DMS53 treated with DMSO at 0.1 percent for 48 hours (cell line): Measurements from ENCODE around the gene MAN2A2.
"Not testable (repeated sequence)": the region's sequence is repeated elsewhere in the genome, so short reads cannot be mapped to it uniquely, and the experiment has no call there.

Experiments used
- DNase-seq: peaks from one replicate; lab custom pipeline; 2025; ENCODE audit not compliant: unreplicated experiment; lab: John Stamatoyannopoulos, UW

The MAN2A2 gene

DNA sequence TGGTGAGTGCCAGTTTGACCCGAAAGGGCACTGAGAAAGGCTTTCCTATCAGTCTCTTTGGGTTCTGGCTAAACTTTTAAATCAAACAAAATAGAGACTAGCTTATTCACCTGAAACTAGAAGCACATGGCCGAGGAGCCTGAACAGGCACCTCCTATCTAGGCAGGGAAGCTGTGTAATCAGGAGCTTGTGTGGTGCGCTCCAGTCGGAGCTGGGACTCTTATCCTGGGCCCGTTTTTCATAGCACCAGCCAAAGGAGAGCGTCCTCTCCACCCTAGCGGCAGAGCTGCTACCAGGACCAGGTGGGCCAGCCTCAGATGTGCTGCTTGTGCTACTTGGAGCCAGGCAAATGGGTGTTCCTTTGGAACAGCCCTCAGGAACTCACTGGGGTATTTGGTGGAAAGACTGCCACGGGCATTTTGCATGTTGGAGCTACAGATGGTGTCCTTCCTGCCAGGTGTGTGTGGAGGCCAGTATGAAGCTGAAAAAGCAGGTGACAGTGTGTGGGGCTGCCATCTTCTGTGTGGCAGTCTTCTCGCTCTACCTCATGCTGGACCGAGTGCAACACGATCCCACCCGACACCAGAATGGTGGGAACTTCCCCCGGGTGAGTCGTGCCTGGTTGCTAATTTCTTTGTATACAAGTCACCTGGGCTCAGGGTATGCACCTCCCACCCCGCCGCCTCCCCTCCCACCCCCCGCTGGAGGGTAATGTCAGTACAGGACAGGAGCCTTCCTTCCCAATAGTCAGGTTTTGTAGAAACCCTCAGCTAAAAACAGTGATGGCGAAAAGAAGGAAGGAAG is 833 bp downstream of the MAN2A2 start:
- DNase-seq, result no peak

DNA sequence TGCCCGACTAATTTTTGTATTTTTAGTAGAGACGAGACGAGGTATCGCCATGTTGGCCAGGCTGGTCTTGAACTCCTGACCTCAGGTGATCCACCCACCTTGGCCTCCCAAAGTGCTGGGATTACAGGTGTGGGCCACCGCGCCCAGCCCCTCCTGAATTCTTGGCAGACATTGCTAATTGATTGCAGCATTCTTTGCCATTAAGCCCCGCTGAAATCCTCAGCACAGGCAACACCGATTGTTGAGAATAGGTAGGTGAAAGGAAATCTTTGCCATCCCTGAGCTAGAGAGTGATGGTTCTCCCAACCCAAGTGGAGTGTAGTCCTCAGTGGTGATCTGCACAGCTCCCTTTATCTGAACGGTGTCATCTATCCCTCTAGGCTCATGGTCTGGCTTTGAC is 1.6 kb downstream of the MAN2A2 start:
- DNase-seq, result no peak

DNA sequence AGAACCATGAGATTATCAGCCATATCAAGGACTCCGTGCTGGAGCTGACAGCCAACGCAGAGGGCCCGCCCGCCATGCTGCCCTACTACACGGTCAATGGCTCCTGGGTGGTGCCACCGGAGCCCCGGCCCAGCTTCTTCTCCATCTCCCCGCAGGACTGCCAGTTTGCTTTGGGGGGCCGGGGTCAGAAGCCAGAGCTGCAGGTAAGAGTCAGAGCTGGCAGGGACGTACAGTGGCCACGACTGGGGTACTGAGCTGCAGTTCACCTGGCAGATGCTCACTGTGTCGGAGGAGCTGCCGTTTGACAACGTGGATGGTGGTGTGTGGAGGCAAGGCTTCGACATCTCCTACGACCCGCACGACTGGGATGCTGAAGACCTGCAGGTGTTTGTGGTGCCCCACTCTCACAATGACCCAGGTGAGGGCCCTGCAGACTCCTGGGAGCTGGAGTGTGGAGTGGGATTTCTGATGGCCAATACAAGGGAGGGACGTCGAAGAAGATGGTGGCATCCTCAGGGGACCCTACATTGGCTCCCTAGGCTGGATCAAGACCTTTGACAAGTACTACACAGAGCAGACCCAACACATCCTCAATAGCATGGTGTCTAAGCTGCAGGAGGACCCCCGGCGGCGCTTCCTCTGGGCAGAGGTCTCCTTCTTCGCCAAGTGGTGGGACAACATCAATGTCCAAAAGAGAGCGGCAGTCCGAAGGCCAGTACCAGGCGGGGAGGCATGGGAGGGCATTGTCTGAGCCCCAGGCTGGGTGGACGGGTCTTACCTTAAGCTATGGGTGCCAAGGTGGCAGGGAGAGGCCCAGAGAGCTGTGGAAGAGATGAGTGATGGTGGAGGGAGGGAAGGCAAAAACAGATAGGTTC is 2.4 kb downstream of the MAN2A2 start:
- DNase-seq, result no peak

GRCh38 chr15:90906181-90906849 is 3.2 kb downstream of the MAN2A2 start:
- no peak for DNase-seq

DNA sequence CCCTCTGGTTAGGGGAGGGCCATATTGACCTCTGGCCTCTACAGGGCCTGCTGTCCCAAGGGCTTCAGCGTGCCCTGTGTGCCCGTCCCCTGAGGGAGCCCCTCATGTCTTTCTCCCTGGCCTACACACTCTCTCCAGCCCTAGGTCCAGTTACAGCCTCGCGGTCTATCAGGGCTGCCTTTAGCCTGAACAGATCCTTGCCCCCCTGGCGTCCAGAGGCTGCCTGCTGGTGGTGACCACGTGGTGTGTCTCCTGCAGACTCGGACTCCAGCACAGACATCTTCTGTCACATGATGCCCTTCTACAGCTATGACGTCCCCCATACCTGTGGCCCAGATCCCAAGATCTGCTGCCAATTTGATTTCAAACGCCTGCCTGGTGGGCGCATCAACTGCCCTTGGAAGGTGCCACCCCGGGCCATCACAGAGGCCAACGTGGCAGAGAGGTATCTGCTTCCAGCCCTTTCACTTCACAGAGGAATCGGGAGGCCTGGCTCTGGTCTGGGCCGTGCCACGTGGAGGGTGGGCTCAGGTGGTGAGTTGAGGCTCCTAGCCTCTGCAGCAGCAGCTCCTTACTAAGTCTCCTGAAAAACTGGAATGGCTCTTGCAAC is 4.1 kb downstream of the MAN2A2 start:
- DNase-seq, result no peak

GRCh38 chr15:90907838-90908507 is 4.9 kb downstream of the MAN2A2 start:
- no peak for DNase-seq

DNA sequence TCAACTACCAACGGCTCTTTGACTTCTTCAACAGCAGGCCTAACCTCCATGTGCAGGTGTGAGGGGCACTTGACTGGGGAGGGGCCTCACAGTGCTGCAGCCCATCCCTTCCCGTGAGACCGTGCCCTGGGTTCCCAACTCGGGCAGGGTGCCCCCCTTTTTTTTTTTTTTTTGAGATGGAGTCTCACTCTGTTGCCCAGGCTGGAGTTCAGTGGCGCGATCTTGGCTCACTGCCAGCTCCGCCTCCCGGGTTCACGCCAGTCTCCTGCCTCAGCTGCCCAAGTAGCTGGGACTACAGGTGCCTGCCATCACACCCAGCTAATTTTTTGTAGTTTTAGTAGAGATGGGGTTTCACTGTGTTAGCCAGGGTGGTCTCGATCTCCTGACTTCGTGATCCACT is 6.3 kb downstream of the MAN2A2 start:
- not testable (repeated sequence) for DNase-seq

- no peak for DNase-seq
Observed at GRCh38 chr15:90909976-90910375, 6.9 kb downstream of the MAN2A2 start.

GRCh38 chr15:90910441-90911301 is 7.6 kb downstream of the MAN2A2 start:
- DNase-seq, result no peak

DNA sequence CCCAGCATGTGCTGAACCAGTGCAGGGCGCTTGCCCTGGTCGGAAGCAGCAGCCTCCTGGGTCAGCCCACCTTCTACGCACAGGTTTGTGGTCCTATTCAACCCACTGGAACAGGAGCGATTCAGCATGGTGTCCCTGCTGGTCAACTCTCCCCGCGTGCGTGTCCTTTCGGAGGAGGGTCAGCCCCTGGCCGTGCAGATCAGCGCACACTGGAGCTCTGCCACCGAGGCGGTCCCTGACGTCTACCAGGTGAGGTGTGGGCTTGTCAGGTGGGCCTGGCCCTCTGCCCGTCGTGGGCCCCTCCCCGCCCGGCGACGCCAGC is 8.2 kb downstream of the MAN2A2 start:
- DNase-seq, result no peak

GRCh38 chr15:90911906-90912769 is 9.0 kb downstream of the MAN2A2 start:
- DNase-seq, result no peak

GRCh38 chr15:90912770-90913075 is 9.6 kb downstream of the MAN2A2 start:
- DNase-seq, result no peak

- no peak for DNase-seq
Observed at GRCh38 chr15:90913398-90913944, 10.4 kb downstream of the MAN2A2 start.

GRCh38 chr15:90914305-90915080 is 11.4 kb downstream of the MAN2A2 start:
- DNase-seq, result no peak

GRCh38 chr15:90915216-90915807 is 12.2 kb downstream of the MAN2A2 start:
- no peak for DNase-seq

DNA sequence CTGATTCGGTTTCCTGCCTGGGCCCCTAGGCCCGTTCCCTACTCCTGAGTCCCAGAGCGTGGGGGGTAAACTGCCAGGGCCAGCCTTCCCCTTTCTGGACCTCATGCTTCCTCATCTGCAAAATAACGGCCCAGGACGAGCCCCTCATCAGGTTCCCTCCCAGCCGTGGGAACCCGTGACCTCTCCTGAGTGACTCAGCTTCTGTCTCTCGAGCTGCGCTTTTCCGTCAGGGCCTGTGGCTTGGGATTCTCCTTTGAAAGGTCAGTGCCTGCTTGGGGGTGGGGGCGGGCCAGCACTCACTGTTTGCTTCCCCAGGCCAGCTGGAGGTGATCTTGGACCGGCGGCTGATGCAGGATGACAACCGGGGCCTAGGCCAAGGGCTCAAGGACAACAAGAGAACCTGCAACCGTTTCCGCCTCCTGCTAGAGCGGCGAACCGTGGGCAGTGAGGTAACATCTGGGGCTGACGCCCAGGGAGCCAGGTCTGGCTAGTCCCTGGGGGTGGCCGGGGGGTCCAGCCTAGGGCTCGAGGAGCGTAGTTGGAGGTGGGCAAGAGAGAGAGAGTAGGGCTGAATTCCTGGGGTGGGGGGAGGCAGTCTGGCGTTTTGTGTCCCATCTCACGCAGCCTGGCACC is 12.8 kb downstream of the MAN2A2 start:
- no peak for DNase-seq

- DNase-seq, result no peak
Observed at GRCh38 chr15:90916461-90916860, 13.4 kb downstream of the MAN2A2 start.
